NCI-H510A (cell line): ENCODE measurements around the gene IGFL1.
"Not testable (repeated sequence)": the region's sequence is repeated elsewhere in the genome, so short reads cannot be mapped to it uniquely, and the experiment has no call there.

ENCODE experiments used
- DNase-seq: peaks from one replicate; lab custom pipeline; 2025; lab: John Stamatoyannopoulos, UW

IGFL1 gene

DNA sequence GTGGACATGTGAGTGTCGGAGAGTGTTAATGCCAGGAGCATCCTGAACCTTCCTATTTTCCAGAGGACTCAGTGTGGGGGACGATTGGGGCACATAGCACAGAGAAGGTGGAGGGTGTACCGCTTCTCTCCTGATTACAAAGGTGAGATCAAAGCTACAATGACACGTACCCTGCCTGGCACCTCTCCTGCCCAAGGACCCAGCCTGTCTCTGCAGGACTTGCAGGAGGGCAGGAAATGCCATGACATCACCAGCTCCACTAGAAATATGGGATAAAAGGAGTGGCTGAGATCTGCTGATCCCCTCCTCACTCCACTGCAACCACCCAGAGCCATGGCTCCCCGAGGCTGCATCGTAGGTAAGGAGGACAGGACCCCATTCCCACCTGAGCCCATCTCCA, at the start of gene IGFL1:
TSS of gene IGFL1 (plus strand) at position 301 of the 400 bp plus-strand sequence. CDS start at position 334, 33 bp downstream.
- DNase-seq: no peak

DNA sequence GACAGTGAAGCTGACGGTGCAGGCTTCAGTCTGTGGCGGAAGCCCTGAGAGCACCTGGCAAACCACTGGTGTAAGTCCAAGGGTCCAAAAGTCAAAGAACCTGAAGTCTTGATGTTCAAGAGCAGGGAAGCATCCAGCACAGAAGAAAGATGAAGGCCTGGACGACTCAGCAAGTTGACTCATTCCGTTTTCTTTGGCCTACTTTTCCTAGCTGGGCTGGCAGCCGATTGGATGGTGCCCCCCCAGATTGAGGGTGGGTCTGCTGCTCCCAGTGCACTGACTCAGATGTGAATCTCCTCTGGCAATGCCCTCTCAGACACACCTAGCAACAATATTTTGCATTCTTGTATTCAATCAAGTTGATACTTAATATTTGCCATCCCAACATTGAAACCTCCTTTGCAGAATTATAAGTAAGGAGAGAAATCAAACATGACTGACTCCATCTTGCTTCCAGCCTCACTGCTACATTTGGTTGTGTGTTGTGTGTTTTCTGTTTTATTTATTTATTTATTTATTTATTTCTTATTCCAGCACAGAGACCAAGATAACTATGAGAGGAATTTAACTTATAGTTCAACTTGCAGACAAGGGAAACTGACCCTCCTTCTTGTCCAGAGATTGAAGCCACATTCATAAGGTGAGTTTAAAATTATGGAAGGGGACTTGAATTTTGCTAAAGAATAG, 48.7 kb upstream of the IGFL1 start:
- DNase-seq: no peak

DNA sequence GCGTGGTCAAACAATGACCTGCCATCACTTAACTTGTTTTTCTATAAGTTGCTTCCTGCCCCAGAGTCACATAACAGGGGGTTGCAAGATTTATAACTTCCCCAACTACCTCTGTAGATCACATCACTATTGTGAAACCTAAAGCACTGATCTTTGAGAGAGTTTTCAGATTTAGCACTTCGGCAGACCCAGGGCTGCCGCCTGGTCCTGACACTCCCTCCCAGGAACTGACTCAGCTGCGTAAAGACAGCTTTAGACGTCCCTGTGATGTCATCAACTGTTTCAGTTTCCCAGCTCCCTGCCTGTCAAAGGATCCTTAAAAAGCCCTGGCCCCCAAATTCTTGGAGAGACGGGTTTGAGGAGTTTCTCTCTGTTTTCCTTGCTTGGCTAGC, 48.2 kb upstream of the IGFL1 start:
- DNase-seq: no peak

DNA sequence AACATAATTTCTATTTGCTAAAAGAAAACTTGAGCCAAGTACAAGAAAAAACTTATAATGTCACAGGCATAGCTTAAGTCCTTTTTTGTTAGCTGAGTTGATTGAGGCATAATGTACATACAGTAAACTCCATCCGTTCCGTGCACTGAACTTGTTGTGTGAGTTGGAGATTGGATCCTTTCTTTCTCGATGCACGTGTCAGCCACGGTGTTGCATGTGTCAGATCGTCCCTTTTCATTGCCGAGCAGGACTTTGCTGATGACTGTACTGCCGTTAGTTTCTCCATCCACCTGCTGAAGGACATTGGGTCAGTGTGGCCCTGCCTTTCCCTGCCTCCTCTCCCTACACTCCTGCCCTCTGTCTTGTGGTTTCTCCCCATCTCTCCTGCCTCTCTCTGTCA, 47.1 kb upstream of the IGFL1 start:
- no peak for DNase-seq

DNA sequence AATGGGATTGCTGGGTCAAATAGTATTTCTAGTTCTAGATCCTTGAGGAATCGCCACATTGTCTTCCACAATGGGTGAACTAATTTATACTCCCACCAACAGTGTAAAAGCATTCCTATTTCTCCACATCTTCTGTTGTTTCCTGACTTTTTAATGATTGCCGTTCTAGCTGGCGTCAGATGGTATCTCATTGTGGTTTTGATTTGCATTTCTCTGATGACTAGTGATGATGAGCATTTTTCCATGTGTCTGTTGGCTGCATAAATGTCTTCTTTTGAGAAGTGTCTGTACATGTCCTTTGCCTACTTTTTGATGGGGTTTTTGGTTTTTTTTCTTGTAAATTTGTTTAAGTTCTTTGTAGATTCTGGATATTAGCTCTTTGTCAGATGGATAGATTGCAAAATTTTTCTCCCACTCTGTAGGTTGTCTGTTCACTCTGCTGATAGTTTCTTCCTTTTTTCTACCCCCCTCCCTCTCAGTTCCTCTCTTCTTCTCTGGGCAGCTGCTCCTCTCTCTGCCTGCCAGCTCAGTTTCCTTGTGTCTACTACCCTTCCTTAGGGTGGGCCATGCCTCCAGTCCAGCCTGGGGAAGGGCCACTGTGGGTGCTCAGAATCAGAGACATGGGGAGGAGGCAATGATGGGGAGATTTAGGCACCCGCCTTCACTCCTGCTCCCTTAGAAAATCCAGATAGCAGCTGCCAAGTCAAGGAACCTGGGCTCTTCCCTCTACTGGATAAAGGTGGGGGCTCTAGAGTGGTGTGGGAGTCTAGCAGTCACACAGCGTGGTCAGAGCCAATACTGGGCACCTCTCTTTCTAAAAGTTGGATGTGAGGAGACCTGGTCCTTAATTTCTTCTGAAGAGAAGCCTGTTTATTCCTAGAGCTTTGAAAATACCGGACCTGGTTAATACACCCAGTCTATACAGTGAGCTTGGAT, 44.5 kb upstream of the IGFL1 start:
- DNase-seq: not testable (repeated sequence)

- DNase-seq: no peak
Observed at GRCh38 chr19:46186101-46186716, 43.3 kb upstream of the IGFL1 start.

GRCh38 chr19:46186717-46187101, 42.8 kb upstream of the IGFL1 start:
- no peak for DNase-seq

DNA sequence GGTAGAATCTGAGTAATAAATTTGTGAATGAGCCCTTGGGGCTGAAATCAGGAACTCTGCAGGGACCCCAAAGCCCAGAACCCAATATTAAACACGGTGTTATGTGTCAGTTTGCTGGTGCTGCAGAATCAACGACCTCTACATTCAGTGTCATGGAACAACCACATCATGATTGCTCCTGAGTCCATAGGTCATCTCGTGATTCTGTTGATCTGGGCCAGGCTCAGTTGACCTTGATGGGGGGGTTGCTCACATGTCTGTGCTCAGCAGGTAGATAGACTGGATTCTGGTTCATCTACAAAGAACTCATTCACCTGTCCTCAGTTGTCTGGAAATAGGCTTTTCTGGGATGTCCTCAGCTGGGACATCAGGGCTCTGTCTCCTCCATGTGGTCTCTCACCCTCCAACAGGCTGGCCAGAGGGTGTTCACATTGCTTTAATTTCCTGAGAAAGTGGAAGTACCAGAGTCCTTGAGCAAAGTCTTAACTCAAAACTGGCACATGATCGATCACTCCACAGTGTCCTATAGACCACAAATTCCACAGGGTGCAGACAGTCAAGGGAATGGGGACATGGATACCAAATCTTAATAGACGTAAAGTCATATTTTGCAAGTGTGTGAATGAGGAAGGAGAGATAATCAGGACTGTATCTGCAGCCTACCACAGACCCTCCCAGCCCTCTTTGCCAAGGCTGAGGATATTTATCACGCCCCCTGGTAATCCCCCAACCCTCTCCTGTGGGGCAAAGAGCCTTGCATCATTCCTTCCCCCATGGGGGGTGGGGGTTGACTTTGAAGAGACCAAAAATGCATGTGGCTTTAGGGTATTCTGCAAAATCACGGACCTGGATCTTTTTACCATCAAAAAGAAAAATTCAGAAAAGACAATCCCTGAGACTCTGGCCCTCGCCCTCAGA, 39.3 kb upstream of the IGFL1 start:
- no peak for DNase-seq

GRCh38 chr19:46191356-46191755, 38.2 kb upstream of the IGFL1 start:
- no peak for DNase-seq

DNA sequence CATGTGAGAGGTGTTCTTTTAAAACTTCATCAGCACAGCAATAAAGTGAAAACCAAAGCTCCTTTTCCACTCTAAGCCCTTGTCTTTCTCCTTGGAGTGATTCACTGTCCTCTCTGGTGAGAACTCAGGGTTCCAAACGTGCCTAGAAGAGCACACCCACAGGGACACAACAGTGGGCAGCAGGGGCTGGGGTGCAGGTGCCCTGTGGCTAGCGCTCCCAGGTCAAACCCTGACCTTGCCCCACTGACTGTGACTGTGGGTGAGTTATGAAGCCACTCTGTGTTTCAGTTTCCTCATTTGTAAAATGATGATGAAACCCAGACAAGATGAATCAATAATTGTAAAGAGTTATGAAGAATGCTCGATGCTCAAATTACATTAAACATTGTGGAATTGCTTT, 37.6 kb upstream of the IGFL1 start:
- no peak for DNase-seq

DNA sequence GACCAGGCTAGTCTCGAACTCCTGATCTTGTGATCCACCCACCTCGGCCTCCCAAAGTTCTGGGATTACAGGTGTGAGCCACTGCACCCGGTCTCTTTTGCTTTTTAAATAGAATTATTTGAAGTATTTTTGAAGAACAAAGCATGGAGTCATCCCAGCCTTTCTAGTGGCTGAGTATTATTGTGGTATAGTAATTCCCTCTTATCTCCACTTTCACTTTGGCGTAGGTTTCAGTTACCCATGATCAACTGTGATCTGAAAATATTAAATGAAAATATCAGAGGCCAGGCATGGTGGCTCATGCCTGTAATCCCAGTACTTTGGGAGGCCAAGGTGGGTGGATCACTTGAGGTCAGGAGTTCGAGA, 36.9 kb upstream of the IGFL1 start:
- DNase-seq: not testable (repeated sequence)

DNA sequence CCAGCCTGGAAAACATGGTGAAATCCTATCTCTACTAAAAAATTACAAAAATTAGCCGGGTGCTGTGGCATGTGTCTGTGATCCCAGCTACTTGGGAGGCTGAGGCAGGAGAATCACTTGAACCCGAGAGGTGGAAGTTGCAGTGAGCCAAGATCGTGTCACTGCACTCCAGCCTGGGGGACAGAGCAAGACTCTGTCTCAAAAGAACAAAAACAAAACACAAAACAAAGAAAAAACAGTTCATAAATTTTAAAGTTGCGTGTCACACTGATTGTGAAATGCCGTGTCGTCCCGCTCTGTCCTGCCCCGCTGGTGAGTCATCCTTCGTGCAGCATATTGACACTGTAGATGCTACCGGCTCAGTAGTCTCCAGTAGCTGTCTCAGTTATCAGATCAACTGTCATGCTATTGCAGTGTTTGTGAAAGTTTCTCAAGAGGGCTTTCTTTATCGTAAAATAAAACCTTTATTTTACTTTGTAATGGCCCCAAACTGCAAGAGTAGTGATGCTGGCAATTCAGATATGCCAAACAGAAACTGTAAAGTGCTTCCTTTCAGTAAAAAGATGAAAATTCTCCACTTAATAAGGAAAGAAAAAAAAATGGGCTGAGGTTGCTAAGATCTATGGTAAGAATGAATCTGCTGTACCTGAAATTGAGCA, 36.4 kb upstream of the IGFL1 start:
- no peak for DNase-seq

DNA sequence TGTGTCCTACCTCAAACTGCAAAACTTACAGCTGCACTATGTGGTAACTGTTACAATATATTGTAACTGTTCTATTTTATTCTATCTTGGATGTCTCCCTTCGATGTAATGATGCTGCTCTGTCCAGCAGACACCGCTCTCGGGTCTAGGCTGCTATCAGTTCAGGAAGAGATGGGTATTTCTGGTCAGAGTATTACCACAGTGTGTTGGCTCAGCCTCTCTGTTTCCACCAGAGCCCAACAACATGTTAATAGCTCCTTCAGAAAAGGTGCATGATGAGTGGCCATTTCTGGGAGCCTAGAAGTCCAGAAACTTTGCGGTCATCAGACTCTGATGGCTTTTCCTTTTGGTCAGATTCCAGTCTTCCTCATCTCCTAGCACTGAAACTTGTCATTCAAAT, 35.9 kb upstream of the IGFL1 start:
- no peak for DNase-seq

- DNase-seq: no peak
Observed at GRCh38 chr19:46195104-46195503, 34.4 kb upstream of the IGFL1 start.

GRCh38 chr19:46195919-46196318, 33.6 kb upstream of the IGFL1 start:
- not testable (repeated sequence) for DNase-seq

- DNase-seq: no peak
Observed at GRCh38 chr19:46196410-46197124, 33.0 kb upstream of the IGFL1 start.

GRCh38 chr19:46197314-46198070, 32.0 kb upstream of the IGFL1 start:
- no peak for DNase-seq

DNA sequence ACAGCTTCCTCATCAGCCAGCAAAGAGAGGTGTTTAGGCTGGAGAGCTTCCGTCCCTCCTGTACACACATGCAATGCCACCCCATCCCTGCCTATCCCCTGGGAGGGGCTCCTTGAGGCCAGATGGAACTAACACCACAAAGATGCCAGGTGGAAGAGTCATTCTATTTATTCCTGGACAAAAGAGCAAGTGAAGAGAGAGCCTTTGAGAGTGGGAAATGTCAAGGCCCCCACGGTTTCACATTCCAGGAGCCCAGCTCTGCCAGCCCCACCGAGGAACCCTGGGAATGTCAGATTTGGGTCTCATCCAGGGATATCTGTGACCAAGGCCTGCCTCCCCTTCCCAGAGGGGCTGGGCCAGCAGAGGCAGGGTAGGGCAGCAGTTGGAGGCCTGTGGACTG, 30.8 kb upstream of the IGFL1 start:
- DNase-seq: no peak

- no peak for DNase-seq
Observed at GRCh38 chr19:46201454-46202310, 27.9 kb upstream of the IGFL1 start.
